ENCODE data around the gene IGF1R. TPM values are rescaled to one million over a fixed set of nuclear protein-coding genes. Genes with fewer than 3 reads are reported as not detected.
"Not testable (repeated sequence)": the region's sequence is repeated elsewhere in the genome, so short reads cannot be mapped to it uniquely, and the experiment has no call there.

The IGF1R gene
- total and polyA plus RNA-seq, 2 donors: 11.5 to 33.3 TPM

DNA sequence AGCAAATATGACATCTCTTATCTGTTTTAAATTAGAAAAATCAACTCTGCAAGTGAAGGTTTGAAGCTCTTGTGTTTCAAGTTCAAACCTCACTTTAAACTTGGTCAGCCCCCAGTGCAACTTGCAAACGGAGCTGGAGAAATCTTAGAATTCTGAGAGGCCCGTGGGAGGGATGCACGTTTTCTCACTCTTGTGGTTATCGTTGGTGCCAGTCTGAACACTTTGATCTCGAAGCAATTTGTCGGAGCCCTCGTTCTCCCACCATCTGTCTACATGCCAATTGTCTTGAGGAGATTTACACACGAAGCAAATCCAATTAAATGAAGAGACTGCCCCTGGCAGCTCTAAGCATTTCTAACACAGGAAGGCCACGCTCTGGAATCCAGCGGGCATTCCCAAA, 355.0 kb downstream of the IGF1R start:
- H3K36me3 ChIP-seq (ENCODE audit: insufficient read depth); H3K27ac ChIP-seq (ENCODE audit: low read depth); DNase-seq (ENCODE audit: extremely low spot score); H3K4me1 ChIP-seq (ENCODE audit: insufficient read depth); H3K4me3 ChIP-seq (ENCODE audit: low read depth, low read length): not testable (repeated sequence)
- 69% methylated on average over 10 of the region's 10 CpGs for WGBS

DNA sequence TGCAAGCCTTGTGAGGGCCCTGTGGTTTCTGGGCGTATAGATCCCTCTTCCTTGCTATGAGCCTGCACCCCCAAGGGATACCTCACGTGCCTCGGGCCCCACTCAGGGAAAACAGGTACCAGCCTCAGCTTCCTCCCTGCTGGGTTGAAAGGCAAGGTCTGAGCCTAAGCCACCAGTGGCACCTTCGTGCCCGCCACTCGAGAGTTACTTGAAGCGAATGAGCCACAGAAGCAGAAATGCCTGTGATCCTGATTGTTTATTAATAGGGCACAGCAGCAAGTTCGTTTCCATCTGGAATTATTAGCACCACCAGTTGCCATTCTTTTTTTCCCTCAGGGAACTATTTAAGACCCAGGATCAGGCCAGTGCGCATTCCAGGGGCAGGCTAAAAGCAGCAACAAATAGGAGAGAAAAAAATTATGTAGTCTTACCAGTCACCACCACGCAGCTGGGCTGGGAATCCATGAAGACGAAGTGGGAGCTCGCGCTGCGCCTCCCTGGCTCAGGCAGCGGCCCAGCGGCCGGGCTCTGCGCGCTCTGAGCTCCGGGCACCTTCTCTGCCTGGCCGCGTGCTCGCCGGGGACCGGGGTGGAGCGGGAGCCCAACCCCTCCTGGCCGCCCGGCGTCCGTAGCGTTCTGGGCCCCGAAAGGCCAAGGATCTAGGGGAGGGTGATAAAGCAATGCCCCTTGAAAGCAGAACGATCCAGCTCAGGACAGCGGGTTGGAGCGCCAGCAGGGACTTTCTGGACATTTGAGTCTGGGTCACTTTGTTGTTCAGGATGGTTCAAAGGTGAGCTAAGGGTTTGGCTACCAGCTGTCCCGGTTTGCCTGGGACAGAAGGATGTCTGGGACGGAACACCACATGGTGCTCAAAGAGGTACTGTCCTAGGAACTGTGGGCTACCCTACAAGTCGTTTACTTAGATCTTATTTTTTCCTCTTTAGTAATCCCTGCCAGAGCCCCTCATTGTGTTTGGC, 356.9 kb downstream of the IGF1R start:
- not testable (repeated sequence) for H3K36me3 ChIP-seq (ENCODE audit: insufficient read depth); H3K27ac ChIP-seq (ENCODE audit: low read depth); H3K4me3 ChIP-seq (ENCODE audit: low read depth, low read length); H3K4me1 ChIP-seq (ENCODE audit: insufficient read depth); DNase-seq (ENCODE audit: extremely low spot score)
- 47% methylated on average over 35 of the region's 38 CpGs for WGBS

GRCh38 chr15:99006146-99006545, 357.8 kb downstream of the IGF1R start:
- no peaks in the 10 kb centered on the region for H3K36me3 ChIP-seq (ENCODE audit: insufficient read depth)
- 87% methylated on average over 9 of the region's 9 CpGs for WGBS
- no peak for DNase-seq (ENCODE audit: extremely low spot score)
- H3K27ac ChIP-seq (ENCODE audit: low read depth): no peak overlapping the region
- H3K4me3 ChIP-seq (ENCODE audit: low read depth, low read length): no peak overlapping the region
- H3K4me1 ChIP-seq (ENCODE audit: insufficient read depth): no peaks in the 10 kb centered on the region

DNA sequence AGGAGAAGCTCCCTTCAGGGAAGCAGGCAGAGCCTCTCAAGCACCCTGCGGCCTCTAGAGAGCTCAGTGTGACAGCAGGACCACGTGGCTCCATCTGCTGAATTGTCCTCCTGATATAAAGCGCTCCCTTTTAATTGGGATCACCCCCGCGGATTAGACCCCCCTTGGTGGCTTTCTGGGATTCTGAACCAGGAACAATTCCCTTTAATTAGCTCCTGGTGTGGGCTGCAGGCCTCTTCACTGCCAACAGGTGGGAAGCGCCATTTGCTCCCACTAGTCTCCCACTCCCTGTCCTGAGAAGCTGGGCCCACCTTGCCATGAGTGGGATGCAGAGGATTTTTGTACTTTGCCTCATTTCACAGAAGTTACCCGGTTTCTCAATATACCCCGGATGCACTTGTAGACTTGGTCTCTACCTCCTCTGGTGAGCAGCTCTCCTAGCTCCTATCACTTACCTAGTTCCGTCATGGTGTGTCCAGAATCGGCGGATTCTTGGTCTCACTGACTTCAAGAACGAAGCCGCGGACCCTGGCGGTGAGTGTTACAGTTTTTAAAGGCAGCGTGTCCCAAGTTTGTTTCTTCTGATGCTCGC, 358.7 kb downstream of the IGF1R start:
- Histone ChIP-seq H3K4me1 (ENCODE audit: insufficient read depth) (no peaks in the 10 kb centered on the region), H3K36me3 (ENCODE audit: insufficient read depth) (no peaks in the 10 kb centered on the region), H3K4me3 (ENCODE audit: low read depth, low read length) (no peak overlapping the region), H3K27ac (ENCODE audit: low read depth) (no peak overlapping the region)
- 96% methylated on average over 17 of the region's 17 CpGs for WGBS
- no peak for DNase-seq (ENCODE audit: extremely low spot score)

- Histone ChIP-seq H3K4me3 (ENCODE audit: low read depth, low read length) (no peak overlapping the region), H3K36me3 (ENCODE audit: insufficient read depth) (no peaks in the 10 kb centered on the region), H3K27ac (ENCODE audit: low read depth) (no peak overlapping the region), H3K4me1 (ENCODE audit: insufficient read depth) (no peaks in the 10 kb centered on the region)
- DNase-seq (ENCODE audit: extremely low spot score): no peak
- WGBS: 25% methylated on average over 8 of the region's 8 CpGs
Measured at GRCh38 chr15:99009741-99010330, 361.5 kb downstream of the IGF1R start.

GRCh38 chr15:99010768-99011167, 362.4 kb downstream of the IGF1R start:
- H3K4me3 ChIP-seq (ENCODE audit: low read depth, low read length): no peak overlapping the region
- H3K36me3 ChIP-seq (ENCODE audit: insufficient read depth): no peaks in the 10 kb centered on the region
- WGBS: 65% methylated on average over 2 of the region's 2 CpGs
- no peak for DNase-seq (ENCODE audit: extremely low spot score)
- H3K27ac ChIP-seq (ENCODE audit: low read depth): no peak overlapping the region
- H3K4me1 ChIP-seq (ENCODE audit: insufficient read depth): peaks cover 2% of the 10 kb centered on the region

Small RNA genes within 50 kb of the gene (small RNA-seq; reads per million reads assigned to genes)
- not detected for gene MIR4714
